ENCODE measurements around the gene SP1.
"Not testable (repeated sequence)": the region's sequence is repeated elsewhere in the genome, so short reads cannot be mapped to it uniquely, and the experiment has no call there.

The SP1 gene

GRCh38 chr12:53414756-53415417 is 34.9 kb downstream of the SP1 start:
- DNase-seq: no peak

GRCh38 chr12:53415752-53416389 is 35.9 kb downstream of the SP1 start:
- DNase-seq: not testable (repeated sequence)

- DNase-seq: not testable (repeated sequence)
Observed at GRCh38 chr12:53417291-53417816, 37.4 kb downstream of the SP1 start.

- DNase-seq: no peak
Observed at GRCh38 chr12:53418221-53418620, 38.2 kb downstream of the SP1 start.

GRCh38 chr12:53419756-53420155 is 39.8 kb downstream of the SP1 start:
- no peak for DNase-seq

- DNase-seq: not testable (repeated sequence)
Observed at GRCh38 chr12:53422247-53422646, 42.3 kb downstream of the SP1 start.

- DNase-seq: no peak
Observed at GRCh38 chr12:53423597-53423996, 43.6 kb downstream of the SP1 start, which contains the start of gene AMHR2. AMHR2 (plus strand) TSS chr12:53423855; CDS start chr12:53423935, 80 bp downstream.

- DNase-seq: no peak
Observed at GRCh38 chr12:53424626-53425514, 44.9 kb downstream of the SP1 start.

- DNase-seq: no peak
Observed at GRCh38 chr12:53425515-53426150, 45.7 kb downstream of the SP1 start.

GRCh38 chr12:53427905-53428594 is 48.1 kb downstream of the SP1 start:
- DNase-seq: no peak

- DNase-seq: no peak
Observed at GRCh38 chr12:53428741-53429140, 48.8 kb downstream of the SP1 start.

GRCh38 chr12:53430116-53430515 is 50.1 kb downstream of the SP1 start:
- DNase-seq: no peak

GRCh38 chr12:53431187-53431586 is 51.2 kb downstream of the SP1 start:
- no peak for DNase-seq

GRCh38 chr12:53435326-53435725 is 55.4 kb downstream of the SP1 start:
- DNase-seq: not testable (repeated sequence)

GRCh38 chr12:53439582-53439981 is 59.6 kb downstream of the SP1 start:
- DNase-seq: not testable (repeated sequence)

- peak; percentile 99 for DNase-seq
Observed at GRCh38 chr12:53441040-53441833, 61.3 kb downstream of the SP1 start, which contains the start of gene PRR13. PRR13 (plus strand) TSS chr12:53441734; CDS start chr12:53442715, 981 bp downstream.

- DNase-seq: no peak
Observed at GRCh38 chr12:53443955-53444354, 64.0 kb downstream of the SP1 start.

GRCh38 chr12:53444593-53445325 is 64.8 kb downstream of the SP1 start:
- not testable (repeated sequence) for DNase-seq

GRCh38 chr12:53450936-53451335 is 71.0 kb downstream of the SP1 start:
- no peak for DNase-seq

- DNase-seq: peak; percentile 98
Observed at GRCh38 chr12:53451661-53452158, 71.7 kb downstream of the SP1 start, which contains the start of gene PCBP2. PCBP2 (plus strand) TSS chr12:53452102; CDS start chr12:53454801, 2,699 bp downstream.
